GM12891 (cell line): ENCODE data around the gene MRPL4.

ENCODE experiments used
- PAX5 ChIP-seq: IDR thresholded peaks from 2 replicates; pipeline ENCODE4 v1.6.1; 2011; ENCODE audit warnings: low read length, moderate library complexity, mild to moderate bottlenecking; ENCODE audit not compliant: insufficient read depth, severe bottlenecking
- POLR2A ChIP-seq: IDR thresholded peaks from 2 replicates; pipeline ENCODE4 v1.6.1; 2011; ENCODE audit warnings: low read depth, low read length, control low read depth
- POLR2AphosphoS5 ChIP-seq: IDR thresholded peaks from 2 replicates; pipeline ENCODE4 v1.6.1; 2011; ENCODE audit warnings: low read depth, low read length, control low read depth
- SPI1 ChIP-seq: IDR thresholded peaks from 2 replicates; pipeline ENCODE4 v1.6.1; 2011; ENCODE audit warnings: low read depth, low read length, control low read depth
- TAF1 ChIP-seq: IDR thresholded peaks from 2 replicates; pipeline ENCODE4 v1.6.1; 2011; ENCODE audit warnings: low read depth, low read length, control low read depth

DNA sequence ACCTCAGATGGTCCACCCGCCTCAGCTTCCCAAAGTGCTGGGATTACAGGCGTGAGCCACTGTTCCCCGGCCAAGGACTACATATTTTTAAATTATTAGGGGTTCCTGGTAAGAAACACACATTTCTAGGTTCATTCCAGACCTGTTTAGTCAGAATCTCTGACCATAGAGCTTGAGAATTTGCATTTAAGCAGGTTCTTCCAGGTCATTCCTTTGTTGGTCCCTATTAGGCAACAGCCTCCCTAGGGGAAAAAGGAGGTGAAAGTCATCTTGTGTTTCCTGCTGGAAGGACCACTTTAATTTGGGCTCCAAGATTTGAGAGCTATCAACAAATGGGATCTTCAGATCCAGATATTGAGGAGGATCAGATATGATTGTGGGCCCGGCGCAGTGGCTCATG, 37.2 kb upstream of the MRPL4 start:
- TF ChIP-seq POLR2A (no peak), TAF1 (no peak), POLR2AphosphoS5 (no peak), SPI1 (no peak), PAX5 (no peak)
